GM12878 (cell line): Measurements from ENCODE around the gene SELPLG. TPM values are rescaled to one million over a fixed set of nuclear protein-coding genes. Genes with fewer than 3 reads are reported as not detected.
"Not testable (repeated sequence)": the region's sequence is repeated elsewhere in the genome, so short reads cannot be mapped to it uniquely, and the experiment has no call there.

Experiments used
- ATAC-seq: fragments of 200-7000 bp; cut with Tn5 transposase; 3 replicates; pipeline ENCODE4 v1.9.1; 2020; ENCODE audit warnings: mild to moderate bottlenecking, moderate library complexity
- BruUV-seq: library from RNA; stranded (reverse); fragments of 400-500 nt; replicated peaks from 2 replicates; lab custom pipeline; 2021; lab: Mats Ljungman, UMichigan
- CTCF ChIA-PET: fragments of 300-600 bp; sonication (Branson Sonifier 250); formaldehyde crosslinking; extraction: SDS; loops from one replicate; lab custom pipeline; 2021; ENCODE audit warnings: inconsistent platforms; lab: Yijun Ruan, JAX
- POLR2A ChIA-PET: fragments of 350-600 bp; formaldehyde crosslinking; extraction: SDS; loops from one replicate; lab custom pipeline; 2021; ENCODE audit warnings: inconsistent platforms; lab: Charles Lee
- RAD21 ChIA-PET: fragments of 300-600 bp; sonication (Branson Sonifier 250); formaldehyde crosslinking; loops from one replicate; lab custom pipeline; 2023; ENCODE audit warnings: antibody characterized with exemption; ENCODE audit not compliant: unreplicated experiment; lab: Charles Lee
- SMC1A ChIA-PET: fragments of 300-600 bp; sonication (Branson Sonifier 250); formaldehyde crosslinking; loops from one replicate; lab custom pipeline; 2023; ENCODE audit not compliant: unreplicated experiment, uncharacterized antibody; lab: Charles Lee
- DNase-seq: peaks from one replicate; pipeline ENCODE4 v3.0.0-alpha.2; 2011; ENCODE audit warnings: low read depth, low spot score
- FAIRE-seq: peaks from 3 replicates; lab custom pipeline; 2011; peaks lifted over from hg19 to GRCh38; lab: Jason Lieb, UNC
- H2AFZ ChIP-seq: 2 replicates; pipeline ENCODE4 v1.6.0; 2011; ENCODE audit warnings: low read depth, low read length, control low read depth; ENCODE audit not compliant: control insufficient read depth
- H3K27ac ChIP-seq: 2 replicates; pipeline ENCODE4 v1.5.1; 2011; ENCODE audit warnings: control low read depth; ENCODE audit not compliant: control insufficient read depth, insufficient read depth
- H3K27me3 ChIP-seq, 2 experiments: replicated peaks in 1 of 2; 2 replicates each; pipeline versions ENCODE4 v1.6.0 to v1.6.1; 2011; ENCODE audit warnings: low read length in 1 of 2; ENCODE audit not compliant: control insufficient read depth in 2 of 2, insufficient read depth in 2 of 2
- H3K36me3 ChIP-seq, 2 experiments: 2 replicates each; pipeline ENCODE4 v1.5.1; 2011; ENCODE audit warnings: low read length in 1 of 2; ENCODE audit not compliant: control insufficient read depth in 2 of 2, insufficient read depth in 2 of 2
- H3K4me1 ChIP-seq: 2 replicates; pipeline ENCODE4 v1.6.1; 2011; ENCODE audit warnings: mild to moderate bottlenecking, low read length, moderate library complexity, mixed read lengths; ENCODE audit not compliant: control insufficient read depth, insufficient read depth
- H3K4me2 ChIP-seq: 2 replicates; pipeline ENCODE4 v1.6.0; 2011; ENCODE audit warnings: control low read depth; ENCODE audit not compliant: control insufficient read depth, insufficient read depth
- H3K4me3 ChIP-seq: fragments of 200-600 bp; sonication (generic); 2 replicates; pipeline ENCODE4 v1.5.1; 2016
- H3K79me2 ChIP-seq: 2 replicates; pipeline ENCODE4 v1.6.0; 2011; ENCODE audit warnings: low read length; ENCODE audit not compliant: control insufficient read depth, insufficient read depth
- H3K9ac ChIP-seq: 2 replicates; pipeline ENCODE4 v1.8.0; 2011; ENCODE audit warnings: low read length, control low read depth, mixed read lengths; ENCODE audit not compliant: control insufficient read depth, insufficient read depth
- H3K9me3 ChIP-seq: replicated peaks from 3 replicates; pipeline ENCODE4 v1.5.1; 2011; ENCODE audit warnings: mild to moderate bottlenecking, low read length; ENCODE audit not compliant: control insufficient read depth, insufficient read depth
- H4K20me1 ChIP-seq: 2 replicates; pipeline ENCODE4 v1.6.0; 2011; ENCODE audit not compliant: control insufficient read depth, insufficient read depth
- WGBS: methylation state at CpG from one replicate; pipeline ENCODE4 v1.1.6; 2016; ENCODE audit warnings: low lambda C conversion rate; ENCODE audit not compliant: insufficient replicate concordance, insufficient coverage; ENCODE audit errors: missing lambda C conversion rate; 5-methylcytosine and 5-hydroxymethylcytosine counted together
- in situ Hi-C: fragments of 300-500 bp; cut with MboI; formaldehyde crosslinking; loops from 9 replicates; pipeline ENCODE4 v1.14.3; 2018; ENCODE audit warnings: mixed read lengths
- intact Hi-C: fragments of 100-400 bp; cut with micrococcal nuclease; formaldehyde crosslinking; loops from one replicate; pipeline ENCODE4 v1.14.2; 2022; ENCODE audit not compliant: unreplicated experiment
- polyA plus RNA-seq, 11 experiments: library from polyadenylated mRNA; depleted of rRNA in 4 of 11; unstranded in 6 of 11; stranded (reverse) in 5 of 11; fragments of >200 nt; fragmentation: Nextera tagmentation in 4 of 11; fragmentation: Illumina TruSeq in 1 of 11; extraction: Ambion mirVana in 4 of 11; extraction: Trizol in 1 of 11; gene quantifications; 1 replicate in 1 of 11; 2 replicates in 10 of 11; pipeline versions ENCODE4 v1.2.1 to v1.2.3, GENCODE V29; 2011 to 2016; ENCODE audit warnings: inconsistent platforms in 2 of 11, missing spikeins in 2 of 11, low read depth in 1 of 11
- total RNA-seq, 4 experiments: library from RNA; depleted of rRNA in 3 of 4; stranded (reverse); fragments of >200 nt in 3 of 4; fragmentation: Illumina TruSeq in 1 of 4; extraction: Trizol in 1 of 4; gene quantifications; 2 replicates each; pipeline versions ENCODE4 v1.2.1 to v1.2.3, GENCODE V29; 2013 to 2021

The SELPLG gene
- total and polyA plus RNA-seq, 10 of the 15 experiments (the other 5 are each of a cell fraction or from before 2014, with no cell fraction given), result 3.2 to 32.3 (median 23.9) TPM

DNA sequence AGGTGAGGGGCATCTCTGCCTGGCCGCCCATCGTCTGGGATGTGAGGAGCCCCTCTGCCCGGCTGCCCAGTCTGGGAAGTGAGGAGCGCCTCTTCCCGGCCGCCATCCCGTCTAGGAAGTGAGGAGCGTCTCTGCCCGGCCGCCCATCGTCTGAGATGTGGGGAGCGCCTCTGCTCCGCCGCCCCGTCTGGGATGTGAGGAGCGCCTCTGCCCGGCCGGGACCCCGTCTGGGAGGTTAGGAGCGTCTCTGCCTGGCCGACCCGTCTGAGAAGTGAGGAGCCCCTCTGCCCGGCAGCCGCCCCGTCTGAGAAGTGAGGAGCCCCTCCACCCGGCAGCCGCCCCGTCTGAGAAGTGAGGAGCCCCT, 22.1 kb upstream of the SELPLG start:
- CTCF ChIA-PET, BruUV-seq: not testable (repeated sequence)

DNA sequence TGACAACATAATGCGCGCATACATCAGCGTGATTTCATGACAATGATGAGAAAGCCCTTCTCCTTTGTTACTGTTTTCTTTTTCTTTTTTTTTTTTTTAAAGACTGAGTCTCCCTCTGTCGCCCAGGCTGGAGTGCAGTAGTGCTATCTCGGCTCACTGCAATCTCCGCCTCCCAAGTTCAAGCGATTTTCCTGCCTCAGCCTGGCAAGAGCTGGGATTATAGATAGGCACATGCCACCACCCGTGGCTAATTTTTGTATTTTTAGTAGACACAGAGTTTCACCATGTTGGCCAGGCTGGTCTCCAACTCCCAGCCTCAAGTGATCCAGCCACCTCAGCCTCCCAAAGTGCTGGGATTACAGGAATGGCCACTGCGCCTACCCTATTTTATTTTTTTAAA, 20.9 kb upstream of the SELPLG start:
- POLR2A ChIA-PET, H3K4me2 ChIP-seq, BruUV-seq, H3K4me3 ChIP-seq, H2AFZ ChIP-seq, intact Hi-C loops, FAIRE-seq, DNase-seq, H3K79me2 ChIP-seq, H3K9me3 ChIP-seq, H4K20me1 ChIP-seq, ATAC-seq, H3K9ac ChIP-seq, in situ Hi-C loops, RAD21 ChIA-PET, H3K27me3 ChIP-seq, H3K27ac ChIP-seq, H3K4me1 ChIP-seq: not testable (repeated sequence)
- ChIA-PET SMC1A (interaction anchor here (6.5 kb wide), 1 partner anchor 9 kb away, joined by 41 read pairs; no protein-coding TSS in a partner anchor), CTCF (interaction anchor here (1.0 kb wide), 1 partner anchor 9 kb away, joined by 5 read pairs; no protein-coding TSS in a partner anchor)
- peaks cover 18 to 41% of the 10 kb centered on the region in 2 experiments for H3K36me3 ChIP-seq
- 99% methylated on average over 9 of the region's 9 CpGs for WGBS

More for the DNA sequence above, 22.1 kb upstream of the SELPLG start:
- H2AFZ ChIP-seq, H3K27ac ChIP-seq, H3K27me3 ChIP-seq, H3K79me2 ChIP-seq, FAIRE-seq, H3K4me3 ChIP-seq, SMC1A ChIA-PET, in situ Hi-C loops, POLR2A ChIA-PET, H3K4me2 ChIP-seq, H4K20me1 ChIP-seq, DNase-seq, H3K9me3 ChIP-seq, H3K4me1 ChIP-seq, H3K9ac ChIP-seq, intact Hi-C loops, ATAC-seq, RAD21 ChIA-PET: not testable (repeated sequence)
- WGBS, result 100% methylated on average over 7 of the region's 28 CpGs
- peaks cover 17 to 45% of the 10 kb centered on the region in 2 experiments for H3K36me3 ChIP-seq
